NAMALWA (cell line): ENCODE data around the gene ABCC9.

ENCODE experiments used
- DNase-seq: peaks from one replicate; pipeline ENCODE4 v3.0.0-alpha.2; 2015; ENCODE audit warnings: low spot score

The ABCC9 gene

GRCh38 chr12:21877293-21877982 is 63.8 kb downstream of the ABCC9 start:
- DNase-seq, result no peak

DNA sequence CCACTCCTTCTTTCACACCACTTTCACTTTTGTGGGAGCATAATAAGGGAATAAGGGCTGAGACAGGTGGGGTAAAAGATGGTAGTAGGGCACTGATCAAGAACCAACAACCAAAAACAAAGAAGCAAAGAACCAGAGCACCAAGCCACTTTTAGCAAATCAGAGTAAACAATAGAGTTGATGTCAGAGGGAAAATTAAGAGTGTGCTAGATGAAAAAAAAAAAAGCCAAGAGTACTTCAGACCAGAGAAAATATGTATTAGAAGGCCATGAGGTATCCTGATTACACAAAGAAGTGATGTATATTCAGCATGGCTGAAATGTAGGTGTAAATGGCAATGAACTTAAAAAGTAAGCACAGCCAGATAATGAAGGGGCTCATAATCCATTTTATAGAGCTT is 75.4 kb downstream of the ABCC9 start:
- no peak for DNase-seq

GRCh38 chr12:21860534-21860933 is 80.7 kb downstream of the ABCC9 start:
- no peak for DNase-seq

- DNase-seq, result no peak
Measured at GRCh38 chr12:21860128-21860527, 81.1 kb downstream of the ABCC9 start.

- no peak for DNase-seq
Measured at GRCh38 chr12:21852251-21852650, 89.0 kb downstream of the ABCC9 start.

DNA sequence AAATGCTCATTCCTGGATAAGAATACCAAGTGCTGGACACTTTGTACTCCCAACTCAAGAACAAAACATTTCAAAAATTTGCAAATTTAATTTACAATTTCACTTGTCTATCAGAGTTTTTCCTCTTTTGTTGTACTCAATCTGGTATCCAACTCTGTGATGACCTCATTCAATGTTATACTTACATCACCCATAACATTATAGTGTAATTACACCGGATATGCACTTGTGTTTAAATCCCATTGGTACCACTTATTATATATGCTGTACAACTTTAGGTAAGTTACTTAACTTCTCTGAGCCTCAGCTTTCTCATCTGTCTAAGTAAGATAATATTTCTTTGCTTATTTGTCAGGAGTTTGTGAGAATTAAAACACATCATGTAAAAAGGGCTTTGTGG is 90.1 kb downstream of the ABCC9 start:
- DNase-seq, result no peak

GRCh38 chr12:21850419-21850818 is 90.8 kb downstream of the ABCC9 start:
- DNase-seq, result no peak

DNA sequence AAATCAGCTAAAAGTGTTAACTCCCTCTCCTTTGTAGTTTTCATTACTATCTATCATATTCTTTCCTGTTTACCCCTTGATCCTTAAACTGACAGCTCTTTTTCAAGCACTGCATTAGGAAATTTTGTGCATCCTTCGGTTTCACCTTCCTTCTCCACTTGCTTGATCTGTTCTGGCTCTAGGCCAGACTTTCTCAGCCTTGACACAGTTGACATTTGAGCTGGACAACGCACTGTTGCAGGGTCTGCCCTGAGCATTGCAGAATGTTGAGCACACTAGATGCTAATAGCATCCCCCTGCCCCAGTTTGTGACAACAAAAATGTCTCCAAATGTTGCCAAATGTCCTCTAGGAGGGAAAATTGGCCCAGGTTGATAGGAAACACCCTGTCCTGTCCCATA is 91.3 kb downstream of the ABCC9 start:
- no peak for DNase-seq

DNA sequence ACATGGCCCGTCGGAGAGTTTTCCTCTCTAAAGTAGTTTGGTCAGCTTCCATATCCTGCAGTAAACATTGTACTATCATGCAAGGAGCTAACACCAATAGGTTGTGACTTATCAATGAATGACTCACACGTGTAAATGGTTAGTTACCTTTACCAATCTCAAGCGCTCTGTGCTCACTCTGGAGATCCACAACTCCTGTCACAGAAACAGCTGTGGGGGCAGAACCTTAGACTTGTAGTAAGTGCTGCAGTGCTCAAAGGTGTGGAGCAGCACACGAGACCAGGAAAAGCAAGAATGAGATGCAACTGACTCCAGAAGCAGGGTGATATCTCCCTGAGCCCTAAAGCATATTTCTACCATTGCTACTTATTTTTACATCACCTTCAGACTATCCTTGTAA is 93.0 kb downstream of the ABCC9 start:
- no peak for DNase-seq

DNA sequence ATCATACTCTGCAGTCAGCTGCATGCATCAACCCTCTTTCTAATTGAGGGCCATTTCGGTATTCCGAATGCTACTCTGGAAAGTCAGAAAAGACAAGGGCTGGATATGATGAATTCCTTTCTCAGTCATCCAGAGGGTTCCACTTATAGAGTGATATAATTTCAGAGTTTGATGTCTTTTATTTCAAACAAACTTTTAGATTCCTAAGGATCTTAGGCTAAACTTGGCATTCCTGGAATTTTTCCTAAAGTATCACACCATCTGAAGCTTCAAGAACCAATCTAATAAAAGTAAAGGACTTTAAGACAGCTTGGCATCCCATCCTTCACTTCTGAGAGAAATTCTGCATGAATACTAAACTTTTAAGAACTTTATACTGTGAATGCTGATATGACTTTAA is 97.4 kb downstream of the ABCC9 start:
- no peak for DNase-seq

DNA sequence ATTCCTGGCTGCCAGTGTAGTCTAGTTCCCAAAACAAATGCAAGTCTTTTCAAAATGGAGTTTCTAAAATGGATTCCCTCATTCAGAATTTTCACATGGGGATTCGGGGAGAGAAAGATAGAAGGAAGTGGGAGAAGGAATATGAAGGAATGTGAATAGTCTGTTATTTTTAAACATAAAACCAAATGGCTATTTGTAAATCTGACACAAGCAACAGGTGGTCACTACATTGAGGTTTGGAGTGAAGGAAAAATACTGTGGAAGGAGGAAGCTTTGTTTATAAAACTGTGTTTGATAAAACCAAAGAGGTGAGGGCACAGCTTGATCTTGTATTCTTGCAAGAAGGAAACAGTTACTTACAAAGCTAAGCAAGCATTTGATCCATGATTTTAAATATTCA is 101.5 kb downstream of the ABCC9 start:
- no peak for DNase-seq

DNA sequence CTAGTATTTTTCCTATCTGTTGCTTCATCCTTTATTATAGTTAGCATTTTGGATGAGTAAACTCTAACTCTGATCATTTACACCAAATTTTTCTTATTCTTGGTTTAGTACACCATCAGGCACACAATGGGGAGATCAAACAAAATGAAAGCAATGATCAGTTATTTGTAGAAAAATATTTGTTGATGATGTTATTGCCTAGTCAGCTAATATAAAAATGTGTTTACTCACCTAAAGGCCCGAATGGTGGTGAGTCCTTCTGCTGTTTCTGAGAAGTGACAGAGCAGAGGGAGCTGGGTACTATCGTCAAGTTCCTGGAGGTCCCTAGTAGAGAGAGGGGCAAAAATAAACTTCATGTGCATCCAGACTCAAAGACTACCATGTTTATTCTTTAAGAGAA is 103.4 kb downstream of the ABCC9 start:
- DNase-seq, result no peak

- DNase-seq, result no peak
Measured at GRCh38 chr12:21831791-21832344, 109.4 kb downstream of the ABCC9 start.

DNA sequence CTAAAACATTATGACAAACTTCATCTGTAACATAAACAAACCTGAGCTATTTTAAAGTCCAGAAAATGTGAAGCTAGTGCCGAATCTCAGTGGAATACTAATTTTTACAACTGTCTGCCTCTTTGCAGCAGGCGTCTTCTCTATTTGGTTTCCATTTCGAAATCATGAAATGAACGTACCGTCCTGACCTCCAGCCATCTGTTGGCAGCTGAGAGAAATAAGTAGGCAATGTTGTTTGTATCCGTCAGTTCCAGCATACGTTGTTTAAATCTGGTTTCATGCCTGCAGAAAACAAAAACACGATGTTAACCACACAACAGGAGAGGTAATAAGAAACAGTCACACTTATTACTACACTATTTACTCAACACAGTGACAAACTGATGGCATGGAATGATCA is 112.4 kb downstream of the ABCC9 start:
- no peak for DNase-seq

DNA sequence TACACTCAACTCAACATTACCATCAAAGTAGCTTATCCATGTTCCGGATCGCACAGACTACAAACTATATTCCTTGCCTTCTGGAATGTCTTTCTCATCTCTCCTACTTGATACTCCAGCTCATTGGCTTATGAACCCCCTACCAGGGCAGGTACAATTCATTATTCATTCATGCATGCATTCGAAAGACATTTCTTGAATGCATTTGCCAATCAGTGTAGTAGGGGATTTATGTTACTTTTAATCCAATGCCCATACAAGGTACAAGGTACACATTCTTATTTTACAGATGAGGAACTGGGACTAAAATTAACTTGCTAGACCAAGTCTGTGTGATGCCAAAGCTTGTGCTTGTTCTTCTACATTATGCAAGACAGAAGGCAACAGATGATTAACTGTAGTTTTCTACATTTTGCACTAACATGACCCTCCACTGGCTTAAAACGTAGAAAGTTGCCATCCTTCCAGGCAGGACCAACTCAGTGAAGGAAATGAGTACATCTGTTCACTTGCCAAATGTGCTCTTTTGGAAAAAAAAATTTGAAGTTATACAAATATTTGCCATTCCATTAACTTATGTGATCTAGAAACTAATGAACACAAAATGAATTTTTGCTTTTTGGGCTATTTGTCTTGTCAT is 113.0 kb downstream of the ABCC9 start:
- no peak for DNase-seq

GRCh38 chr12:21827083-21827482 is 114.1 kb downstream of the ABCC9 start:
- DNase-seq, result no peak

DNA sequence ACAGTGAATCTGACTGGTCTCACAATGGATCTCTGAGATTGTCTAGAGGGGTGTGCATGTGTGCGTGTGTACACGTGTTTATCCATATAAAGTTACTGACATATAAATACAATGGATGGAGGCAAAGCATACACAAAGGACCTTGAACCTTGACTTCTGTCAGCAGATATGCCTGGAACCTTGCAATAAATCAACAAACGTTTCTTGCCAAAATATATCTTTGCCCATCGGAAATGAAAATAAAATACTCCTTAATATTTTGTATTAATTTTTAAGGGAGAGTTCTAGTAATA is 114.7 kb downstream of the ABCC9 start:
- DNase-seq, result no peak

DNA sequence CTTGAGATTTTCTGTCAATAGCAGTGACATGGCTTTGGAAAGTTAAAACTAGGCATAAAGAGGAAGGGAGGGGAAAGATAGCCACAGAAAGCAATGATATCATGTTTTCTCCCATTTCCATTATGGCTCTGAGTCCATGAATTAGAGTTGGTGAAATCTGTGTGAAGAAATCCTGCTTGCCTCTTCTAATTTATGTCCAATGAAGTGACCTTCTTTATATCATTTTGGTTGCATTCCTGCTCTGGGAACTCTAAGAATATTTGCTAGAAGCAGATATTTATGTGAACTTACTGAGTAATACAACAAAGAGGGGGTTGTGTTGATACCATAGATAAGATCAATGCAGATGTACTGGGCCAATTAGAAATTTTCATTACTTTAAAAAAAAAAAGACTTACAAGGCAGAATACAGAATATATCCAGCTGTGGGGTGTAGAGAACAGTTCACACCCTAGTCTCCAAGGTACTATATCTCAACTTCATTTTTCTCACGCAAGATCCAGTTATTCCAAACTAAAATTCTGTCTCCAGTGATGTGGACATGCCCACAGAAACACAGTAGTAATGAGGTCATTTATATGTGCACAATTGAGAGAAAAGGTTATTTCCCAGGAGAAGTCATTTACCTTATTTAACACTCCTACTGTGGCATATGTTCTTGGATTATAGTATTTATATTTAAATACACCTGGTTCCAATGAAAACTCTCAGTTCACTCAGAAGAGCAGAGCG is 115.2 kb downstream of the ABCC9 start:
- no peak for DNase-seq

- no peak for DNase-seq
Measured at GRCh38 chr12:21823581-21823980, 117.6 kb downstream of the ABCC9 start.

DNA sequence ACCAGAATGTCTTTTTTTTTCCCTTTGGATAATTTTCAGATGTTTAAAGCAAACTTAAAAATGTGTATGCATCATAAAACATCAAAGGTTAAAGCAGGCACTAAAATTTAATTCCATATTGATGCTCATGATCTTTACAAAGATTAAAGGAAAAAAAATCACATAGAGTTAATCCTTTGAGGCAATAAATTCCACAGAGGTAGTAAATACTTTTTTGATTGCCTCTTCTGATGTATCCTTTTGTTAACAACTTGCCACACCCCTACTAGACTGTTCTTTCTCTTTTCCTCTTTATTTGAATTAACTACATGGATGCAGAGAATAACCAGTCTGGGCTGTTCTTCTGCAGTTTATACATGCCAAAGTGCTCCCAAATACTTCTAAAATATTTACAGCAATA is 121.5 kb downstream of the ABCC9 start:
- no peak for DNase-seq

GRCh38 chr12:21819236-21819635 is 122.0 kb downstream of the ABCC9 start:
- DNase-seq, result no peak

GRCh38 chr12:21818627-21819026 is 122.6 kb downstream of the ABCC9 start:
- DNase-seq, result no peak

- no peak for DNase-seq
Measured at GRCh38 chr12:21815306-21816062, 125.7 kb downstream of the ABCC9 start.
